Hepatocyte (in vitro differentiated cells): ENCODE data around the gene CH25H.

Source experiments
- EZH2 ChIP-seq: fragments of 200-600 bp; sonication (generic); IDR thresholded peaks from 2 replicates; pipeline ENCODE4 v1.6.1; 2016; ENCODE audit warnings: antibody characterized with exemption, mild to moderate bottlenecking, borderline replicate concordance
- EZH2phosphoT487 ChIP-seq: fragments of 200-600 bp; sonication (generic); IDR thresholded peaks from one replicate; pipeline ENCODE4 v1.6.1; 2018; ENCODE audit warnings: antibody characterized with exemption, mild to moderate bottlenecking, low read depth, moderate library complexity; ENCODE audit not compliant: unreplicated experiment, severe bottlenecking
- TF ChIP-seq, protein P1 (sequence below): fragments of 200-600 bp; sonication (generic); IDR thresholded peaks from 2 replicates; pipeline ENCODE4 v1.5.1; 2016; ENCODE audit warnings: antibody characterized with exemption, mild to moderate bottlenecking; ENCODE audit not compliant: poor library complexity

DNA sequence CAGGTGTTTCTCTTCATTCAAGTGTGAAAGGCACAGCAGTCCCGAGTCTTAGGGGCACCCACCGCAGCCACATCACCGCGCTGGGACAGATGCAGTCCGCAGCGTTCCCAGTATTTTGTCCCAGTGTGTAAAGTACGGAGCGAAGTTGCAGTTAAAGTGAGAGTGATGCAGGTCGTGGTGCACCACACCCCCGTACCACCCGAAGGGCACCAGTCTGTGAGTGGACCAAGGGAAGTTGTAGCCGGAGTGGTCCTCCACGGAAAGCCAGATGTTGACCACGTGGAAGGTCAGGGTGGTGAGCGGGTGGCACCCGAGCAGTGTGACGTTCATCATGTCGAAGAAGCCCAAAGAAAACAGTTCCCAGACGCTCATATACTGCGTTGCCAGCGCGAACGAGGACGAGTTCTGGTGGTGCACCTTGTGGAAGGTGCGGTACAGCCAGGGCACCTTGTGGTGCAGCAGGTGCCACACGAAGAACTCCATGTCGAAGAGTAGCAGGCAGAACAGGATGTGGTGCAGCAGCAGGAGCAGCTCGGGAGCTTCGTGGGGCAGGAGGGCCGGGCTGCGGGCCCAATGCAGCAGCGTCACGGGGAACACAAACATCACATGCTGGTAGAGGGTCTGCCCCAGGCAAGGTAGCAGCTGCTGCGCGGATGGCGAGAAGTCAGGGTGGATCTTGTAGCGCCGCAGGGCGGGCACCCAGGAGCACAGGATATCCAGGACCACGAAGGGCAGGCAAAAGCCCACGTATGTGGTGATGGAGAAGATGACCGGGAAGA is 526 bp downstream of the CH25H start:
- TF ChIP-seq EZH2 (peak; percentile 17), EZH2phosphoT487 (no peak)
- TF ChIP-seq, protein P1, sequence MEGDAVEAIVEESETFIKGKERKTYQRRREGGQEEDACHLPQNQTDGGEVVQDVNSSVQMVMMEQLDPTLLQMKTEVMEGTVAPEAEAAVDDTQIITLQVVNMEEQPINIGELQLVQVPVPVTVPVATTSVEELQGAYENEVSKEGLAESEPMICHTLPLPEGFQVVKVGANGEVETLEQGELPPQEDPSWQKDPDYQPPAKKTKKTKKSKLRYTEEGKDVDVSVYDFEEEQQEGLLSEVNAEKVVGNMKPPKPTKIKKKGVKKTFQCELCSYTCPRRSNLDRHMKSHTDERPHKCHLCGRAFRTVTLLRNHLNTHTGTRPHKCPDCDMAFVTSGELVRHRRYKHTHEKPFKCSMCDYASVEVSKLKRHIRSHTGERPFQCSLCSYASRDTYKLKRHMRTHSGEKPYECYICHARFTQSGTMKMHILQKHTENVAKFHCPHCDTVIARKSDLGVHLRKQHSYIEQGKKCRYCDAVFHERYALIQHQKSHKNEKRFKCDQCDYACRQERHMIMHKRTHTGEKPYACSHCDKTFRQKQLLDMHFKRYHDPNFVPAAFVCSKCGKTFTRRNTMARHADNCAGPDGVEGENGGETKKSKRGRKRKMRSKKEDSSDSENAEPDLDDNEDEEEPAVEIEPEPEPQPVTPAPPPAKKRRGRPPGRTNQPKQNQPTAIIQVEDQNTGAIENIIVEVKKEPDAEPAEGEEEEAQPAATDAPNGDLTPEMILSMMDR = no peak
